ENCODE results near the gene SUCLG2.

The SUCLG2 gene

GRCh38 chr3:67526246-67526645 lies 128.2 kb downstream of the SUCLG2 start:
- no peaks in the 10 kb centered on the region for H3K36me3 ChIP-seq (ENCODE audit: control insufficient read depth, insufficient read depth, low read length)
- H3K4me3 ChIP-seq (ENCODE audit: low read length): no peak overlapping the region
- no peak overlapping the region for H2BK120ac ChIP-seq (ENCODE audit: low read depth, low read length)
- H3K56ac ChIP-seq (ENCODE audit: low read length): no peak overlapping the region
- H3K79me1 ChIP-seq (ENCODE audit: low read length): no peaks in the 10 kb centered on the region
- H3K18ac ChIP-seq (ENCODE audit: low read length): no peak overlapping the region
- no peak overlapping the region for H4K5ac ChIP-seq (ENCODE audit: low read length)
- DNase-seq: no peak
- no peak overlapping the region for H3K4ac ChIP-seq (ENCODE audit: low read depth, low read length)
- WGBS (ENCODE audit: extremely low coverage, insufficient coverage, low lambda C conversion rate): no CpG with 5 or more reads among the region's 2 CpGs
- no peak overlapping the region for H3K9ac ChIP-seq (ENCODE audit: low read length)
- H4K8ac ChIP-seq (ENCODE audit: low read depth, low read length): no peak overlapping the region
- H2BK15ac ChIP-seq (replicated peaks; ENCODE audit: low read depth): no peak overlapping the region
- peaks cover under 1% of the 10 kb centered on the region for H3K4me1 ChIP-seq (ENCODE audit: control insufficient read depth, low read depth, low read length)
- no peak overlapping the region for H3K4me2 ChIP-seq (ENCODE audit: low read length)
- no peak overlapping the region for H2BK5ac ChIP-seq (ENCODE audit: low read length)
- H3K23ac ChIP-seq (ENCODE audit: low read length): no peak overlapping the region
- no peak overlapping the region for H2AK5ac ChIP-seq (ENCODE audit: low read length)
- no peaks in the 10 kb centered on the region for H3K27me3 ChIP-seq (ENCODE audit: insufficient read depth, low read length, poor library complexity)
- no peak overlapping the region for H3K27ac ChIP-seq (ENCODE audit: low read depth, low read length)
- no peaks in the 10 kb centered on the region for H3K79me2 ChIP-seq (ENCODE audit: control insufficient read depth, insufficient read depth, low read length)

GRCh38 chr3:67524046-67524445 lies 130.4 kb downstream of the SUCLG2 start:
- WGBS (ENCODE audit: extremely low coverage, insufficient coverage, low lambda C conversion rate): no CpG with 5 or more reads among the region's 6 CpGs
- no peak overlapping the region for H3K4ac ChIP-seq (ENCODE audit: low read depth, low read length)
- H2AK5ac ChIP-seq (ENCODE audit: low read length): no peak overlapping the region

GRCh38 chr3:67522081-67522480 lies 132.3 kb downstream of the SUCLG2 start:
- no peak overlapping the region for H3K4ac ChIP-seq (ENCODE audit: low read depth, low read length)
- no peak overlapping the region for H4K5ac ChIP-seq (ENCODE audit: low read length)
- H3K23ac ChIP-seq (ENCODE audit: low read length): no peak overlapping the region
- no peak overlapping the region for H2AK5ac ChIP-seq (ENCODE audit: low read length)
- H3K9ac ChIP-seq (ENCODE audit: low read length): no peak overlapping the region
- H4K8ac ChIP-seq (ENCODE audit: low read depth, low read length): no peak overlapping the region
- no peaks in the 10 kb centered on the region for H3K27me3 ChIP-seq (ENCODE audit: insufficient read depth, low read length, poor library complexity)
- no peak overlapping the region for H2BK15ac ChIP-seq (replicated peaks; ENCODE audit: low read depth)
- H2BK5ac ChIP-seq (ENCODE audit: low read length): no peak overlapping the region
- no CpG with 5 or more reads among the region's 4 CpGs for WGBS (ENCODE audit: extremely low coverage, insufficient coverage, low lambda C conversion rate)
- H3K56ac ChIP-seq (ENCODE audit: low read length): no peak overlapping the region
- H3K4me3 ChIP-seq (ENCODE audit: low read length): no peak overlapping the region
- no peaks in the 10 kb centered on the region for H3K36me3 ChIP-seq (ENCODE audit: control insufficient read depth, insufficient read depth, low read length)
- H3K27ac ChIP-seq (ENCODE audit: low read depth, low read length): no peak overlapping the region
- DNase-seq: no peak
- no peak overlapping the region for H2BK120ac ChIP-seq (ENCODE audit: low read depth, low read length)
- H3K79me1 ChIP-seq (ENCODE audit: low read length): no peaks in the 10 kb centered on the region
- H3K79me2 ChIP-seq (ENCODE audit: control insufficient read depth, insufficient read depth, low read length): no peaks in the 10 kb centered on the region
- no peaks in the 10 kb centered on the region for H3K4me1 ChIP-seq (ENCODE audit: control insufficient read depth, low read depth, low read length)
- no peak overlapping the region for H3K4me2 ChIP-seq (ENCODE audit: low read length)
- no peak overlapping the region for H3K18ac ChIP-seq (ENCODE audit: low read length)

More at GRCh38 chr3:67524046-67524445, 130.4 kb downstream of the SUCLG2 start:
- Histone ChIP-seq H3K4me2 (ENCODE audit: low read length) (no peak overlapping the region), H3K9ac (ENCODE audit: low read length) (no peak overlapping the region), H3K79me1 (ENCODE audit: low read length) (no peaks in the 10 kb centered on the region), H3K27me3 (ENCODE audit: insufficient read depth, low read length, poor library complexity) (no peaks in the 10 kb centered on the region), H3K18ac (ENCODE audit: low read length) (no peak overlapping the region), H3K79me2 (ENCODE audit: control insufficient read depth, insufficient read depth, low read length) (no peaks in the 10 kb centered on the region), H4K8ac (ENCODE audit: low read depth, low read length) (no peak overlapping the region), H2BK5ac (ENCODE audit: low read length) (no peak overlapping the region), H3K36me3 (ENCODE audit: control insufficient read depth, insufficient read depth, low read length) (no peaks in the 10 kb centered on the region), H3K23ac (ENCODE audit: low read length) (no peak overlapping the region), H4K5ac (ENCODE audit: low read length) (no peak overlapping the region), H3K4me1 (ENCODE audit: control insufficient read depth, low read depth, low read length) (no peaks in the 10 kb centered on the region), H3K27ac (ENCODE audit: low read depth, low read length) (no peak overlapping the region), H2BK15ac (replicated peaks; ENCODE audit: low read depth) (no peak overlapping the region), H2BK120ac (ENCODE audit: low read depth, low read length) (no peak overlapping the region), H3K4me3 (ENCODE audit: low read length) (no peak overlapping the region), H3K56ac (ENCODE audit: low read length) (no peak overlapping the region)
- DNase-seq: no peak

GRCh38 chr3:67521053-67521646 lies 133.3 kb downstream of the SUCLG2 start:
- Histone ChIP-seq H3K27ac (ENCODE audit: low read depth, low read length) (no peak overlapping the region), H3K36me3 (ENCODE audit: control insufficient read depth, insufficient read depth, low read length) (no peaks in the 10 kb centered on the region), H3K79me1 (ENCODE audit: low read length) (no peaks in the 10 kb centered on the region), H4K5ac (ENCODE audit: low read length) (no peak overlapping the region), H3K18ac (ENCODE audit: low read length) (no peak overlapping the region), H4K8ac (ENCODE audit: low read depth, low read length) (no peak overlapping the region), H3K4me3 (ENCODE audit: low read length) (no peak overlapping the region), H2BK120ac (ENCODE audit: low read depth, low read length) (no peak overlapping the region), H2BK15ac (replicated peaks; ENCODE audit: low read depth) (no peak overlapping the region), H3K23ac (ENCODE audit: low read length) (no peak overlapping the region), H3K9ac (ENCODE audit: low read length) (no peak overlapping the region), H3K4me2 (ENCODE audit: low read length) (no peak overlapping the region), H2AK5ac (ENCODE audit: low read length) (no peak overlapping the region), H3K27me3 (ENCODE audit: insufficient read depth, low read length, poor library complexity) (no peaks in the 10 kb centered on the region), H2BK5ac (ENCODE audit: low read length) (no peak overlapping the region), H3K4me1 (ENCODE audit: control insufficient read depth, low read depth, low read length) (no peaks in the 10 kb centered on the region), H3K56ac (ENCODE audit: low read length) (no peak overlapping the region), H3K79me2 (ENCODE audit: control insufficient read depth, insufficient read depth, low read length) (no peaks in the 10 kb centered on the region), H3K4ac (ENCODE audit: low read depth, low read length) (no peak overlapping the region)
- 100% methylated on average over 1 of the region's 5 CpGs for WGBS (ENCODE audit: extremely low coverage, insufficient coverage, low lambda C conversion rate)
- no peak for DNase-seq

GRCh38 chr3:67518236-67518635 lies 136.2 kb downstream of the SUCLG2 start:
- Histone ChIP-seq H3K36me3 (ENCODE audit: control insufficient read depth, insufficient read depth, low read length) (no peaks in the 10 kb centered on the region), H3K4ac (ENCODE audit: low read depth, low read length) (no peak overlapping the region), H3K27me3 (ENCODE audit: insufficient read depth, low read length, poor library complexity) (no peaks in the 10 kb centered on the region), H3K23ac (ENCODE audit: low read length) (no peak overlapping the region), H3K27ac (ENCODE audit: low read depth, low read length) (no peak overlapping the region), H3K4me3 (ENCODE audit: low read length) (no peak overlapping the region), H3K18ac (ENCODE audit: low read length) (no peak overlapping the region), H3K79me1 (ENCODE audit: low read length) (no peaks in the 10 kb centered on the region), H3K4me1 (ENCODE audit: control insufficient read depth, low read depth, low read length) (peaks cover 2% of the 10 kb centered on the region), H2BK15ac (replicated peaks; ENCODE audit: low read depth) (no peak overlapping the region), H2AK5ac (ENCODE audit: low read length) (no peak overlapping the region), H3K56ac (ENCODE audit: low read length) (no peak overlapping the region), H4K5ac (ENCODE audit: low read length) (no peak overlapping the region), H3K9ac (ENCODE audit: low read length) (no peak overlapping the region), H3K4me2 (ENCODE audit: low read length) (no peak overlapping the region), H3K79me2 (ENCODE audit: control insufficient read depth, insufficient read depth, low read length) (no peaks in the 10 kb centered on the region), H2BK5ac (ENCODE audit: low read length) (no peak overlapping the region), H2BK120ac (ENCODE audit: low read depth, low read length) (no peak overlapping the region), H4K8ac (ENCODE audit: low read depth, low read length) (no peak overlapping the region)
- no CpG with 5 or more reads among the region's 4 CpGs for WGBS (ENCODE audit: extremely low coverage, insufficient coverage, low lambda C conversion rate)
- DNase-seq: no peak

GRCh38 chr3:67517781-67518180 lies 136.6 kb downstream of the SUCLG2 start:
- Histone ChIP-seq H3K79me1 (ENCODE audit: low read length) (no peaks in the 10 kb centered on the region), H4K5ac (ENCODE audit: low read length) (no peak overlapping the region), H3K27me3 (ENCODE audit: insufficient read depth, low read length, poor library complexity) (no peaks in the 10 kb centered on the region), H3K56ac (ENCODE audit: low read length) (no peak overlapping the region), H3K36me3 (ENCODE audit: control insufficient read depth, insufficient read depth, low read length) (no peaks in the 10 kb centered on the region), H3K23ac (ENCODE audit: low read length) (no peak overlapping the region), H4K8ac (ENCODE audit: low read depth, low read length) (no peak overlapping the region), H3K4ac (ENCODE audit: low read depth, low read length) (no peak overlapping the region), H2BK5ac (ENCODE audit: low read length) (no peak overlapping the region), H3K4me1 (ENCODE audit: control insufficient read depth, low read depth, low read length) (peaks cover 2% of the 10 kb centered on the region), H3K9ac (ENCODE audit: low read length) (no peak overlapping the region), H3K27ac (ENCODE audit: low read depth, low read length) (no peak overlapping the region), H3K4me2 (ENCODE audit: low read length) (no peak overlapping the region), H3K4me3 (ENCODE audit: low read length) (no peak overlapping the region), H2BK120ac (ENCODE audit: low read depth, low read length) (no peak overlapping the region), H3K79me2 (ENCODE audit: control insufficient read depth, insufficient read depth, low read length) (no peaks in the 10 kb centered on the region), H3K18ac (ENCODE audit: low read length) (no peak overlapping the region), H2AK5ac (ENCODE audit: low read length) (no peak overlapping the region), H2BK15ac (replicated peaks; ENCODE audit: low read depth) (no peak overlapping the region)
- WGBS (ENCODE audit: extremely low coverage, insufficient coverage, low lambda C conversion rate): no CpG with 5 or more reads among the region's 2 CpGs
- DNase-seq: no peak
